ENCODE results near the gene SCCPDH. TPM values are rescaled to one million over a fixed set of nuclear protein-coding genes. Genes with fewer than 3 reads are reported as not detected.

SCCPDH gene
- total RNA-seq, 1 donor from 2014 or later: 37.8 TPM

- peak; percentile 59 for DNase-seq (ENCODE audit: low read depth)
- TF ChIP-seq, protein P1, sequence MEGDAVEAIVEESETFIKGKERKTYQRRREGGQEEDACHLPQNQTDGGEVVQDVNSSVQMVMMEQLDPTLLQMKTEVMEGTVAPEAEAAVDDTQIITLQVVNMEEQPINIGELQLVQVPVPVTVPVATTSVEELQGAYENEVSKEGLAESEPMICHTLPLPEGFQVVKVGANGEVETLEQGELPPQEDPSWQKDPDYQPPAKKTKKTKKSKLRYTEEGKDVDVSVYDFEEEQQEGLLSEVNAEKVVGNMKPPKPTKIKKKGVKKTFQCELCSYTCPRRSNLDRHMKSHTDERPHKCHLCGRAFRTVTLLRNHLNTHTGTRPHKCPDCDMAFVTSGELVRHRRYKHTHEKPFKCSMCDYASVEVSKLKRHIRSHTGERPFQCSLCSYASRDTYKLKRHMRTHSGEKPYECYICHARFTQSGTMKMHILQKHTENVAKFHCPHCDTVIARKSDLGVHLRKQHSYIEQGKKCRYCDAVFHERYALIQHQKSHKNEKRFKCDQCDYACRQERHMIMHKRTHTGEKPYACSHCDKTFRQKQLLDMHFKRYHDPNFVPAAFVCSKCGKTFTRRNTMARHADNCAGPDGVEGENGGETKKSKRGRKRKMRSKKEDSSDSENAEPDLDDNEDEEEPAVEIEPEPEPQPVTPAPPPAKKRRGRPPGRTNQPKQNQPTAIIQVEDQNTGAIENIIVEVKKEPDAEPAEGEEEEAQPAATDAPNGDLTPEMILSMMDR (IDR thresholded peaks at IDR 0.05; ENCODE audit: insufficient read depth, low read length, poor library complexity, severe bottlenecking): peak; percentile 92
- no peak overlapping the region for H3K4me3 ChIP-seq (ENCODE audit: low read depth, low read length)
- no peaks in the 10 kb centered on the region for H3K27me3 ChIP-seq (ENCODE audit: control insufficient read depth, insufficient read depth, low read length)
- H3K36me3 ChIP-seq (ENCODE audit: control insufficient read depth, insufficient read depth, low read length): no peaks in the 10 kb centered on the region
These were observed 25.0 kb upstream of the SCCPDH start for GRCh38 chr1:246699095-246699735.

- H3K36me3 ChIP-seq (ENCODE audit: control insufficient read depth, insufficient read depth, low read length): no peaks in the 10 kb centered on the region
- TF ChIP-seq, protein P1 (IDR thresholded peaks at IDR 0.05; ENCODE audit: insufficient read depth, low read length, poor library complexity, severe bottlenecking): no peak
- H3K27me3 ChIP-seq (ENCODE audit: control insufficient read depth, insufficient read depth, low read length): no peaks in the 10 kb centered on the region
- no peak overlapping the region for H3K4me3 ChIP-seq (ENCODE audit: low read depth, low read length)
- DNase-seq (ENCODE audit: low read depth): no peak
These were observed 20.6 kb upstream of the SCCPDH start for GRCh38 chr1:246703581-246703980.

DNA sequence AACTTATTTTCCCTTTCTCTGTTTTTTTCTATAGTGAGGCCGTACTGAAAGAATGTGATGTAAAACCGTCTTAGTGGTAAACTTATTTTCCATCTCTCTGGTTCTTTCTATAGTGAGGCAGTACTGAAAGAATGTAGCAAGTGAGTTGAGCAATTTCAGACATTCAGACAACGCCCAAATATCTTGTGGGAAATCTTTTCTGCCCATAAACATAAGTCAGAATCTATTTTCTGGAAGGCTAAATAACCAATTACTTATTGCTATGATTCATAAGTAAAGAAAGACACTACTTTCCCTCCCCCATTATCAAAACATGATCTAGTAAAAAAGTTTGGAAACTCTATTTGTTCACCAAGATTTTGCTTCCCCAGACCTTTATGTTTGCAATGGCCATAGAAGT is 18.8 kb upstream of the SCCPDH start:
- TF ChIP-seq, protein P1 (IDR thresholded peaks at IDR 0.05; ENCODE audit: insufficient read depth, low read length, poor library complexity, severe bottlenecking): no peak
- peak; percentile 50 for DNase-seq (ENCODE audit: low read depth)
- Histone ChIP-seq H3K36me3 (ENCODE audit: control insufficient read depth, insufficient read depth, low read length) (no peaks in the 10 kb centered on the region), H3K4me3 (ENCODE audit: low read depth, low read length) (no peak overlapping the region), H3K27me3 (ENCODE audit: control insufficient read depth, insufficient read depth, low read length) (no peaks in the 10 kb centered on the region)

GRCh38 chr1:246708166-246708565 is 16.0 kb upstream of the SCCPDH start:
- Histone ChIP-seq H3K36me3 (ENCODE audit: control insufficient read depth, insufficient read depth, low read length) (no peaks in the 10 kb centered on the region), H3K4me3 (ENCODE audit: low read depth, low read length) (no peak overlapping the region), H3K27me3 (ENCODE audit: control insufficient read depth, insufficient read depth, low read length) (no peaks in the 10 kb centered on the region)
- TF ChIP-seq, protein P1 (IDR thresholded peaks at IDR 0.05; ENCODE audit: insufficient read depth, low read length, poor library complexity, severe bottlenecking): no peak
- DNase-seq (ENCODE audit: low read depth): no peak

DNA sequence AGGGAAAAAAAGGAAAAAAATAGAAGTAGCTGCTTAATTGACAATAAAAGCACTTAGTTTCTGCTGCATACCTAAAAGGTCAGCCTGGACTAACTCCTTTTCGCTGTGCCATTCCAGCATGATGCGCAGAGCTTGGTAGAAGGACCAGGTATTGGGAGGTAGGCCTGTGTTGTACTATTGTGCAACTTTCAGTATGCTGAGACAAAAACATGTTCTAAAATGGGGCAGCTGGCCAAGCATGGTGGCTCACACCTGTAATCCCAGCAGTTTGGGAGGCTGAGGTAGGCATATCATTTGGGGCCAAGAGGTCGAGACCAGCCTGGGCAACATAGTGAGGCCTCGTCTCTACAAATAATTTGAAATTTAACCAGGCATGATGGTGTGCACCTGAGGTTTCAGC is 15.0 kb upstream of the SCCPDH start:
- Histone ChIP-seq H3K27me3 (ENCODE audit: control insufficient read depth, insufficient read depth, low read length) (no peaks in the 10 kb centered on the region), H3K4me3 (ENCODE audit: low read depth, low read length) (no peak overlapping the region), H3K36me3 (ENCODE audit: control insufficient read depth, insufficient read depth, low read length) (no peaks in the 10 kb centered on the region)
- TF ChIP-seq, protein P1 (IDR thresholded peaks at IDR 0.05; ENCODE audit: insufficient read depth, low read length, poor library complexity, severe bottlenecking): no peak
- no peak for DNase-seq (ENCODE audit: low read depth)

DNA sequence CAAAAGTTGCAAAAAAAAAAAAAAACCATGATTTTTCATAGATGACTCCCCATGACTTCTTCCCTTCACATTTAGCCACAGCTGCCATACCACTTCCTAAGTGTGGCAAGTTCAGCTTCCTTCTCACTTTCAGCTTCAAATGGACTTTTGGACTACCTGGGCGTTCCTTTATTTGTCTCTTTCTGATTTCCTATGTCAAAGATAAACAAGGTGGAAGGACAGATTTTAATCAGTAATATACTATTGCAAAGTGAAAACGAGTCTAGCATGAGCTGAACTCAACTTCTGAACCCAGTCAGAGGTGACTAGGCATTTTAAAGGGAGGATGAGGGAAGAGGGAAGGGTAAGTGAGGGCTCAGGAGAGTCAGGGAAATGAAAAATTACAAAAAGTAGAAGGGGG is 14.4 kb upstream of the SCCPDH start:
- H3K4me3 ChIP-seq (ENCODE audit: low read depth, low read length): no peak overlapping the region
- no peaks in the 10 kb centered on the region for H3K36me3 ChIP-seq (ENCODE audit: control insufficient read depth, insufficient read depth, low read length)
- no peak for DNase-seq (ENCODE audit: low read depth)
- H3K27me3 ChIP-seq (ENCODE audit: control insufficient read depth, insufficient read depth, low read length): no peaks in the 10 kb centered on the region
- TF ChIP-seq, protein P1 (IDR thresholded peaks at IDR 0.05; ENCODE audit: insufficient read depth, low read length, poor library complexity, severe bottlenecking): no peak

Data from kidney epithelial cell (primary cell).